ENCODE results near the gene ATOH8.

DNA sequence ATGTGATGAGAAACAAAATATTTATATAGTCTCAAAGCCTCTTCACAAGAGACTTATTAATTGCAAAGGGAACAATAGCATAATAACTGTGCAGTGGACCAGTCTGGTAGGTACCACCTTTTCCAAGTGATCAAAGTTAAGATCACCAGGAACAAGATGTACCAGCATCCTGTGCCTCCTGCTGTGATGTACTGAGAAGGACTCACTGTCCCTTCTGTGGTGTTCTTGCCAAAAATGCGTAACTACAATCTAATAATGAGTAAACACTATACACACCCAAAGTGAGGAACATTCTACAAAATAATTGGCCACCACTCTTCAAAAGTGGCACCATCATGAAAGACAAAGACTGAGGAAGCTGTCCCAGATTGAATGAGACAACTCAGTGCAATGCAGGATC, 45.1 kb upstream of the ATOH8 start:
- TF ChIP-seq CTCF (IDR thresholded peaks at IDR 0.05; ENCODE audit: low read depth, low read length, poor library complexity, severe bottlenecking) (no peak), EZH2phosphoT487 (IDR thresholded peaks at IDR 0.05; ENCODE audit: borderline replicate concordance, low read length) (no peak)

All from DOHH2 (cell line).